Measurements from ENCODE around the gene EPHA2. TPM values are rescaled to one million over a fixed set of nuclear protein-coding genes. Genes with fewer than 3 reads are reported as not detected.

EPHA2 gene
- total RNA-seq, 2 experiments from 2014 or later = 0.22 to 0.33 TPM

- no peak for DNase-seq
- Mint-ChIP-seq H3K36me3 (no peaks in the 10 kb centered on the region), H3K4me1 (ENCODE audit: low read depth) (peaks cover 5% of the 10 kb centered on the region), H3K27ac (no peak overlapping the region), H3K27me3 (no peaks in the 10 kb centered on the region), H3K9me3 (no peaks in the 10 kb centered on the region), H3K4me3 (no peak overlapping the region)
- ChIA-PET CTCF (no interaction called here), POLR2A (no interaction called here)
- intact Hi-C loops (cut with micrococcal nuclease) = no loop called here
These were observed 39.6 kb upstream of the EPHA2 start for GRCh38 chr1:16195518-16195905.

GRCh38 chr1:16191916-16192546 lies 36.2 kb upstream of the EPHA2 start:
- ChIA-PET CTCF (interaction anchor here (0.9 to 15.5 kb wide), 2 partner anchors 53 to 111 kb away, joined by 3 to 381 read pairs; no protein-coding TSS in a partner anchor), POLR2A (no interaction called here)
- Mint-ChIP-seq H3K27ac (no peak overlapping the region), H3K9me3 (no peaks in the 10 kb centered on the region), H3K27me3 (peaks cover 5% of the 10 kb centered on the region), H3K4me1 (ENCODE audit: low read depth) (no peaks in the 10 kb centered on the region), H3K36me3 (no peaks in the 10 kb centered on the region), H3K4me3 (no peak overlapping the region)
- intact Hi-C loops (cut with micrococcal nuclease) = no loop called here
- no peak for DNase-seq

GRCh38 chr1:16191309-16191708 lies 35.4 kb upstream of the EPHA2 start:
- Mint-ChIP-seq H3K36me3 (no peaks in the 10 kb centered on the region), H3K4me3 (no peak overlapping the region)

GRCh38 chr1:16189921-16190621 lies 34.2 kb upstream of the EPHA2 start:
- Mint-ChIP-seq H3K4me1 (ENCODE audit: low read depth) (no peaks in the 10 kb centered on the region), H3K27ac (no peak overlapping the region), H3K9me3 (no peaks in the 10 kb centered on the region), H3K27me3 (peaks cover 5% of the 10 kb centered on the region), H3K4me3 (no peak overlapping the region), H3K36me3 (no peaks in the 10 kb centered on the region)
- DNase-seq = no peak
- ChIA-PET CTCF (interaction anchor here (0.6 to 15.5 kb wide), 7 partner anchors 11 to 398 kb away, joined by 3 to 381 read pairs (median 6); partner anchors contain the start of gene FAM131C), POLR2A (no interaction called here)
- intact Hi-C loops (cut with micrococcal nuclease) = no loop called here

More at GRCh38 chr1:16191309-16191708, 35.4 kb upstream of the EPHA2 start:
- ChIA-PET CTCF (interaction anchor here (15.5 kb wide), 1 partner anchor 110 kb away, joined by 381 read pairs; no protein-coding TSS in a partner anchor), POLR2A (no interaction called here)
- H3K27ac Mint-ChIP-seq = no peak overlapping the region
- H3K4me1 Mint-ChIP-seq (ENCODE audit: low read depth) = no peaks in the 10 kb centered on the region
- DNase-seq = no peak
- no peaks in the 10 kb centered on the region for H3K9me3 Mint-ChIP-seq
- H3K27me3 Mint-ChIP-seq = peaks cover 5% of the 10 kb centered on the region
- intact Hi-C loops (cut with micrococcal nuclease) = no loop called here

GRCh38 chr1:16189003-16189402 lies 33.1 kb upstream of the EPHA2 start:
- Mint-ChIP-seq H3K4me1 (ENCODE audit: low read depth) (no peaks in the 10 kb centered on the region), H3K36me3 (no peaks in the 10 kb centered on the region), H3K27me3 (peaks cover 5% of the 10 kb centered on the region), H3K27ac (no peak overlapping the region), H3K4me3 (no peak overlapping the region), H3K9me3 (no peaks in the 10 kb centered on the region)
- intact Hi-C loops (cut with micrococcal nuclease) = no loop called here
- ChIA-PET POLR2A (interaction anchor here (0.6 kb wide), 1 partner anchor 174 kb away, joined by 4 read pairs; no protein-coding TSS in a partner anchor), CTCF (interaction anchor here (1.0 to 15.5 kb wide), 8 partner anchors 8 to 397 kb away, joined by 3 to 381 read pairs (median 5); partner anchors contain the start of gene FAM131C)
- no peak for DNase-seq

- Mint-ChIP-seq H3K36me3 (no peaks in the 10 kb centered on the region), H3K27me3 (peaks cover 5% of the 10 kb centered on the region), H3K4me1 (ENCODE audit: low read depth) (no peaks in the 10 kb centered on the region), H3K27ac (no peak overlapping the region), H3K4me3 (no peak overlapping the region), H3K9me3 (no peaks in the 10 kb centered on the region)
- intact Hi-C loops (cut with micrococcal nuclease) = loop anchor here (1.0 to 2.0 kb wide), 2 partner anchors 106 to 109 kb away; no protein-coding TSS in a partner anchor
- POLR2A ChIA-PET = no interaction called here
- peak; percentile 83 for DNase-seq
- CTCF ChIA-PET = interaction anchor here (0.6 to 15.5 kb wide), 14 partner anchors 10 to 394 kb away, joined by 3 to 381 read pairs (median 4); partner anchors contain the start of gene FAM131C
These were observed 32.0 kb upstream of the EPHA2 start for GRCh38 chr1:16187748-16188401.

- intact Hi-C loops (cut with micrococcal nuclease) = loop anchor here (1.0 to 2.0 kb wide), 2 partner anchors 104 to 108 kb away; no protein-coding TSS in a partner anchor
- ChIA-PET CTCF (interaction anchor here (0.6 to 15.5 kb wide), 15 partner anchors 15 to 392 kb away, joined by 3 to 381 read pairs (median 3); partner anchors contain the start of gene FAM131C), POLR2A (interaction anchor here (0.7 to 1.1 kb wide), 2 partner anchors 108 to 113 kb away, joined by 3 read pairs; partner anchors contain the start of gene FAM131C)
- H3K27me3 Mint-ChIP-seq = peaks cover 5% of the 10 kb centered on the region
- H3K9me3 Mint-ChIP-seq = no peaks in the 10 kb centered on the region
- no peak for DNase-seq
- H3K4me1 Mint-ChIP-seq (ENCODE audit: low read depth) = no peaks in the 10 kb centered on the region
- H3K36me3 Mint-ChIP-seq = no peaks in the 10 kb centered on the region
- no peak overlapping the region for H3K4me3 Mint-ChIP-seq
- no peak overlapping the region for H3K27ac Mint-ChIP-seq
These were observed 30.9 kb upstream of the EPHA2 start for GRCh38 chr1:16186655-16187235.

GRCh38 chr1:16184557-16185303 lies 28.9 kb upstream of the EPHA2 start:
- peaks cover 5% of the 10 kb centered on the region for H3K27me3 Mint-ChIP-seq
- H3K27ac Mint-ChIP-seq = no peak overlapping the region
- ChIA-PET CTCF (interaction anchor here (6.0 to 15.5 kb wide), 2 partner anchors 104 to 111 kb away, joined by 43 to 381 read pairs; partner anchors contain the start of gene FAM131C), POLR2A (no interaction called here)
- no peak for DNase-seq
- H3K9me3 Mint-ChIP-seq = no peaks in the 10 kb centered on the region
- no peak overlapping the region for H3K4me3 Mint-ChIP-seq
- intact Hi-C loops (cut with micrococcal nuclease) = no loop called here
- no peaks in the 10 kb centered on the region for H3K36me3 Mint-ChIP-seq
- H3K4me1 Mint-ChIP-seq (ENCODE audit: low read depth) = no peaks in the 10 kb centered on the region

GRCh38 chr1:16183765-16184556 lies 28.1 kb upstream of the EPHA2 start:
- no peak for DNase-seq
- H3K27ac Mint-ChIP-seq = no peak overlapping the region
- intact Hi-C loops (cut with micrococcal nuclease) = no loop called here
- H3K4me1 Mint-ChIP-seq (ENCODE audit: low read depth) = no peaks in the 10 kb centered on the region
- CTCF ChIA-PET = interaction anchor here (6.0 to 15.5 kb wide), 2 partner anchors 103 to 110 kb away, joined by 43 to 381 read pairs; partner anchors contain the start of gene FAM131C
- peaks cover 2% of the 10 kb centered on the region for H3K27me3 Mint-ChIP-seq
- POLR2A ChIA-PET = no interaction called here
- no peaks in the 10 kb centered on the region for H3K36me3 Mint-ChIP-seq
- H3K4me3 Mint-ChIP-seq = no peak overlapping the region
- no peaks in the 10 kb centered on the region for H3K9me3 Mint-ChIP-seq

GRCh38 chr1:16183179-16183578 lies 27.3 kb upstream of the EPHA2 start:
- ChIA-PET CTCF (interaction anchor here (15.5 kb wide), 1 partner anchor 102 kb away, joined by 381 read pairs; no protein-coding TSS in a partner anchor), POLR2A (no interaction called here)
- no peaks in the 10 kb centered on the region for H3K27me3 Mint-ChIP-seq
- no peak for DNase-seq
- no peak overlapping the region for H3K4me3 Mint-ChIP-seq
- H3K9me3 Mint-ChIP-seq = no peaks in the 10 kb centered on the region
- H3K4me1 Mint-ChIP-seq (ENCODE audit: low read depth) = no peaks in the 10 kb centered on the region
- no peak overlapping the region for H3K27ac Mint-ChIP-seq
- H3K36me3 Mint-ChIP-seq = no peaks in the 10 kb centered on the region
- intact Hi-C loops (cut with micrococcal nuclease) = no loop called here

All from activated CD4-positive, alpha-beta memory T cell treated with anti-CD3 and anti-CD28 coated beads for 36 hours (primary cell).